Loucy (cell line): ENCODE results near the gene ITPRIPL1.
A peak's percentile ranks its signal among the peaks of the same experiment; 100 is the strongest.

Experiments used
- H2AFZ ChIP-seq: fragments of 200-600 bp; sonication (generic); 2 replicates; pipeline ENCODE4 v1.6.0; 2016; ENCODE audit warnings: antibody characterized with exemption, mild to moderate bottlenecking, low read length, moderate library complexity
- H3F3A ChIP-seq: fragments of 200-600 bp; 2 replicates; pipeline ENCODE4 v1.6.0; 2016; ENCODE audit warnings: antibody characterized with exemption, low read depth, mild to moderate bottlenecking
- H3K27me3 ChIP-seq: fragments of 200-600 bp; sonication (generic); 2 replicates; pipeline ENCODE4 v1.6.1; 2014; ENCODE audit warnings: low read length, mild to moderate bottlenecking; ENCODE audit not compliant: insufficient read depth, poor library complexity, severe bottlenecking
- H3K36me3 ChIP-seq: fragments of 200-600 bp; sonication (generic); 2 replicates; pipeline ENCODE4 v1.6.1; 2016; ENCODE audit warnings: low read length; ENCODE audit not compliant: insufficient read depth
- H3K4me1 ChIP-seq: fragments of 200-600 bp; sonication (generic); 2 replicates; pipeline ENCODE4 v1.5.1; 2014; ENCODE audit warnings: low read length, mild to moderate bottlenecking; ENCODE audit not compliant: insufficient read depth, poor library complexity, severe bottlenecking
- H3K4me2 ChIP-seq: fragments of 200-600 bp; sonication (generic); 2 replicates; pipeline ENCODE4 v1.6.0; 2014; ENCODE audit warnings: antibody characterized with exemption, low read length, low read depth, mild to moderate bottlenecking; ENCODE audit not compliant: poor library complexity, severe bottlenecking
- H3K4me3 ChIP-seq: fragments of 200-600 bp; sonication (generic); 2 replicates; pipeline ENCODE4 v1.5.1; 2014; ENCODE audit warnings: low read length, mild to moderate bottlenecking, mixed read lengths; ENCODE audit not compliant: poor library complexity, severe bottlenecking
- H3K79me2 ChIP-seq: fragments of 200-600 bp; sonication (generic); 2 replicates; pipeline ENCODE4 v1.6.1; 2014; ENCODE audit warnings: low read length; ENCODE audit not compliant: insufficient read depth
- H3K9ac ChIP-seq: fragments of 200-600 bp; sonication (generic); 2 replicates; pipeline ENCODE4 v1.6.0; 2014; ENCODE audit warnings: mild to moderate bottlenecking, low read depth, low read length, moderate library complexity; ENCODE audit not compliant: poor library complexity, severe bottlenecking
- H3K9me2 ChIP-seq: fragments of 200-600 bp; sonication (generic); replicated peaks from 2 replicates; pipeline ENCODE4 v1.6.1; 2016; ENCODE audit warnings: low read depth, low read length, mixed read lengths
- H3K9me3 ChIP-seq: fragments of 200-600 bp; sonication (generic); 2 replicates; pipeline ENCODE4 v1.6.1; 2014; ENCODE audit warnings: mild to moderate bottlenecking, antibody characterized with exemption, low read length, low read depth; ENCODE audit not compliant: insufficient read depth
- H4K20me1 ChIP-seq: fragments of 200-600 bp; sonication (generic); 2 replicates; pipeline ENCODE4 v1.6.0; 2014; ENCODE audit warnings: antibody characterized with exemption, low read length, mild to moderate bottlenecking; ENCODE audit not compliant: insufficient read depth, poor library complexity, severe bottlenecking
- EZH2phosphoT487 ChIP-seq: fragments of 200-600 bp; IDR thresholded peaks from 2 replicates; pipeline ENCODE4 v1.6.1; 2018; ENCODE audit warnings: antibody characterized with exemption, mild to moderate bottlenecking, moderate library complexity, borderline replicate concordance
- TF ChIP-seq, protein P1 (sequence below): fragments of 200-600 bp; sonication (generic); conservative IDR thresholded peaks from 2 replicates; pipeline ENCODE4 v1.5.1; 2014; ENCODE audit warnings: mild to moderate bottlenecking, antibody characterized with exemption, low read length

Gene ITPRIPL1

DNA sequence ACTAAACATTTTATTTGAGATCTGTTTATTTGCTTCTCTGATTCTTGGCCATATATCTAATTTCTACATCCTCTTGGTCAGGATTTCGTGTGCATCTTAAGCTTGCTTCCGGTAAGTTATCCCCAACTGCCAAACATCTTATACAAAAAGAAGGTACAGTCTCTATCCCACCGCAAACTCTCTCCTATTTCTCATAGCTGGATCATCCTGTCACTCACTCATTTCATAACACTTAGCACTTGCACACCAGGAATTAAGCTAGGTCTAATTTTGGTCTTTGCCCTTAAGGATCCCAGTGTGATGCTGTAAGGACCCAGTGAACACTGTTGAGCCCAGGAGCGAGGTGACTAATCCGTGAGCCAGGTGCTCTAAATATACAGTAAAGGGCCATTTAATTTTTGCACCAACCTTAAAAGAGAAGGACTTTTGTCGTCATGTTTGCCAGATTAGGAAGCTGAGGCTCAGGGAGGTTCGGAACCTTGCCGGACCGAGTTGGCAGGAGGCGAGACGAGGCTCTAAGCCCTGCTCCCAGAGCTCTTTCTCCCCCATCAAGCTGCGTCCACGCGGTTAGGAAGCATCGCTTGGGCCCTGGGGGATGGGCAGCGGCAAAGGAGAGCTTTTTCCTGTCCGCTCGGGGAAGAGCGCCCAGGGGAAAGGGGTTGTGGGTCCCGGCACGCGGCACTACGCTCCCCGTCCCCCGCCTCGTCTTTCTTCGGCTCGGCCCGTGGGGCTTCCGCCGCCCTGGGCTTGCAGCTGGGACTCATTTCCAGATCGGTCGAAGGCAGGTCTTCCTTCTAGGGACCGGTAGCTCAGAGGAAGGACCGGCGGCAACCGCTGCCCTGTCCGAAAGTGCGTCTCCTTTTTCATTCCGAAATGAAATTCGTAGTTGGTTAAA lies 4.1 kb upstream of the ITPRIPL1 start:
- Histone ChIP-seq H3K9me3 (no peaks in the 10 kb centered on the region), H3K36me3 (no peaks in the 10 kb centered on the region), H3F3A (no peaks in the 10 kb centered on the region), H4K20me1 (no peaks in the 10 kb centered on the region), H3K79me2 (peaks cover 25% of the 10 kb centered on the region), H3K4me1 (peaks cover 40% of the 10 kb centered on the region), H3K27me3 (no peaks in the 10 kb centered on the region), H3K4me2 (peak overlapping the region; percentile 94), H2AFZ (peak overlapping the region; percentile 80), H3K9me2 (no peaks in the 10 kb centered on the region), H3K4me3 (peak overlapping the region; percentile 78), H3K9ac (peak overlapping the region; percentile 84)
- TF ChIP-seq, protein P1, sequence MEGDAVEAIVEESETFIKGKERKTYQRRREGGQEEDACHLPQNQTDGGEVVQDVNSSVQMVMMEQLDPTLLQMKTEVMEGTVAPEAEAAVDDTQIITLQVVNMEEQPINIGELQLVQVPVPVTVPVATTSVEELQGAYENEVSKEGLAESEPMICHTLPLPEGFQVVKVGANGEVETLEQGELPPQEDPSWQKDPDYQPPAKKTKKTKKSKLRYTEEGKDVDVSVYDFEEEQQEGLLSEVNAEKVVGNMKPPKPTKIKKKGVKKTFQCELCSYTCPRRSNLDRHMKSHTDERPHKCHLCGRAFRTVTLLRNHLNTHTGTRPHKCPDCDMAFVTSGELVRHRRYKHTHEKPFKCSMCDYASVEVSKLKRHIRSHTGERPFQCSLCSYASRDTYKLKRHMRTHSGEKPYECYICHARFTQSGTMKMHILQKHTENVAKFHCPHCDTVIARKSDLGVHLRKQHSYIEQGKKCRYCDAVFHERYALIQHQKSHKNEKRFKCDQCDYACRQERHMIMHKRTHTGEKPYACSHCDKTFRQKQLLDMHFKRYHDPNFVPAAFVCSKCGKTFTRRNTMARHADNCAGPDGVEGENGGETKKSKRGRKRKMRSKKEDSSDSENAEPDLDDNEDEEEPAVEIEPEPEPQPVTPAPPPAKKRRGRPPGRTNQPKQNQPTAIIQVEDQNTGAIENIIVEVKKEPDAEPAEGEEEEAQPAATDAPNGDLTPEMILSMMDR = no peak
- no peak for TF ChIP-seq EZH2phosphoT487

DNA sequence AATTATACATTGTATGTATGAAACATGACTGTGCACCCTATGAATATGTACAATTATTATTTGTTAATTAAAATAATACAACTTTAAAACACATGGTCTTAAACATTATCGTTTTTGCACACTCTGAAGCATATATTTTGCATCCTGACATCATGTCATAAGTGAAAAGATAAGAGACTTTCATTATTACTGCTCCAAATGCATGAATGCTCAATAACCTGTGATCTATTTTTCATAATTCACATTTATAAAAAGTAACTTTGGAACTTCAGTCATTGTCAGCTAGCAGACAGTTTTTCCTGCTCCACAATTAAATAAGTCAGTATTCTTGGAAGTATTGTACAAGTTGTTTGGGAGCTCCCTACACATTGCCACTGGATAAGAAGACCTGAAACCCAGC lies 1.3 kb upstream of the ITPRIPL1 start:
- H3F3A ChIP-seq = no peaks in the 10 kb centered on the region
- no peaks in the 10 kb centered on the region; the same call in 1 of the 2 replicates for H3K36me3 ChIP-seq
- H4K20me1 ChIP-seq = peaks cover 4% of the 10 kb centered on the region
- no peak overlapping the region for H3K4me3 ChIP-seq
- H2AFZ ChIP-seq = no peak overlapping the region
- no peaks in the 10 kb centered on the region for H3K9me2 ChIP-seq
- no peak overlapping the region for H3K4me2 ChIP-seq
- H3K79me2 ChIP-seq = peaks cover 54% of the 10 kb centered on the region
- no peaks in the 10 kb centered on the region for H3K9me3 ChIP-seq
- TF ChIP-seq, protein P1 = no peak
- TF ChIP-seq EZH2phosphoT487 = no peak
- peaks cover 32% of the 10 kb centered on the region for H3K4me1 ChIP-seq
- no peak overlapping the region for H3K9ac ChIP-seq
- no peaks in the 10 kb centered on the region for H3K27me3 ChIP-seq

GRCh38 chr2:96324721-96325040 lies 436 bp upstream of the ITPRIPL1 start:
- Histone ChIP-seq H3K4me1 (peaks cover 24% of the 10 kb centered on the region), H4K20me1 (peaks cover 4% of the 10 kb centered on the region), H3K9me2 (no peaks in the 10 kb centered on the region), H3K4me3 (peak overlapping the region; percentile 83), H3K36me3 (no peaks in the 10 kb centered on the region; the same call in 1 of the 2 replicates), H3K9me3 (no peaks in the 10 kb centered on the region), H3F3A (no peaks in the 10 kb centered on the region), H3K9ac (peak overlapping the region; percentile 80), H3K27me3 (no peaks in the 10 kb centered on the region), H3K4me2 (peak overlapping the region; percentile 79), H2AFZ (peak overlapping the region; percentile 90), H3K79me2 (peaks cover 54% of the 10 kb centered on the region)
- no peak for TF ChIP-seq EZH2phosphoT487
- TF ChIP-seq, protein P1 = no peak
